SHP77 treated with DMSO at 0.1 percent for 48 hours (cell line): ENCODE results near the gene FAM111A.
"Not testable (repeated sequence)": the region's sequence is repeated elsewhere in the genome, so short reads cannot be mapped to it uniquely, and the experiment has no call there.

Experiments
- DNase-seq: peaks from one replicate; lab custom pipeline; 2025; lab: John Stamatoyannopoulos, UW

The FAM111A gene, protein sequence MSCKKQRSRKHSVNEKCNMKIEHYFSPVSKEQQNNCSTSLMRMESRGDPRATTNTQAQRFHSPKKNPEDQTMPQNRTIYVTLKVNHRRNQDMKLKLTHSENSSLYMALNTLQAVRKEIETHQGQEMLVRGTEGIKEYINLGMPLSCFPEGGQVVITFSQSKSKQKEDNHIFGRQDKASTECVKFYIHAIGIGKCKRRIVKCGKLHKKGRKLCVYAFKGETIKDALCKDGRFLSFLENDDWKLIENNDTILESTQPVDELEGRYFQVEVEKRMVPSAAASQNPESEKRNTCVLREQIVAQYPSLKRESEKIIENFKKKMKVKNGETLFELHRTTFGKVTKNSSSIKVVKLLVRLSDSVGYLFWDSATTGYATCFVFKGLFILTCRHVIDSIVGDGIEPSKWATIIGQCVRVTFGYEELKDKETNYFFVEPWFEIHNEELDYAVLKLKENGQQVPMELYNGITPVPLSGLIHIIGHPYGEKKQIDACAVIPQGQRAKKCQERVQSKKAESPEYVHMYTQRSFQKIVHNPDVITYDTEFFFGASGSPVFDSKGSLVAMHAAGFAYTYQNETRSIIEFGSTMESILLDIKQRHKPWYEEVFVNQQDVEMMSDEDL

DNA sequence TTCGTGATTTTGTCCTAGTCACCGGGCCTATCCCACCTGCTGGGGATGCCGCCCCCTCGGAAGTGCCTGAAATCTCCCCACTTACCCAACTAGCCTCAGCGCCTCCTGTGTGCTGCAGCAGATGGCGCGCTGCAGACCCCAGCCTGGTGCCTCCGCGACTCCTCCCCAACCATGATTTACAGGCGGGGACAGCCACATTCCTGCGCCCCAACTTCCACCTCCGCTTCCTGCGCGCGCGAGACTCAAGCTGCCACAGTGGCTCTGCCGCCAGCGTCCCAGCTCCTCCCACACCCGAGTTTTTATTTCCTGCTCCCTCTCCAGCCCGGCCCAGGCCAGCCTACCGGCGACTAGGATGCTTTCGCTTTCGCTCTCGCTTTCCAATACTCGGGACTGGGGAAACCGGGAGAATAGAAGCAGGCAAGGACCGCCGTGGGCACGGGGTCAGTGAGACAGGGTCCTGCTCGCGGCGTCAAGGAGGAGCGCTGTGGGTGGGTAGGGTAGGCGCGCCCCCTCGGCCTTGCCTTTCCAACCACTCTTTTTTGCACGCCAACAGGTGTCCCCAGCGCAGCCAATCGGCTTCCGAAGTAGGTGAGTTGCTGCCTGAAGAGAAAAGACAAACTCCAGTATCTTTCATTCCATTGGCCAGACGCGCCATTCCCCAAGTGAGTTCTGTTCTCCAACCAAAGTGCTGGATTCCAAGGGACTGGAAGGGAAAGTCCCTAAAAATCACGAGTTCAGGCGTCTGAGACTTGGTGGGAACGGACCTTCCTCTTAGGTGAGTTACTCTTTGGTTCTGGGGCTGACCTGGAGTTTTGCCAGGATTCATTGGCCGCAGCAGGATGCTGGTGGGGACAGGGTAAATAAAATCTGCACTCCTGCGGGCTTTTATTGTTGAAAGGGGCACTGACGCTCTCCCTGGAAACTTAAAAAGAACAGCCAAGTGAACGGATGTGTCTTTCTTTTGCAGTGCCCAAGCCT lies at the start of gene FAM111A:
FAM111A (plus strand) TSS at position 327 of the 978 bp plus-strand sequence. CDS start 6,017 bp downstream, outside the sequence.
- DNase-seq, result peak; percentile 0

DNA sequence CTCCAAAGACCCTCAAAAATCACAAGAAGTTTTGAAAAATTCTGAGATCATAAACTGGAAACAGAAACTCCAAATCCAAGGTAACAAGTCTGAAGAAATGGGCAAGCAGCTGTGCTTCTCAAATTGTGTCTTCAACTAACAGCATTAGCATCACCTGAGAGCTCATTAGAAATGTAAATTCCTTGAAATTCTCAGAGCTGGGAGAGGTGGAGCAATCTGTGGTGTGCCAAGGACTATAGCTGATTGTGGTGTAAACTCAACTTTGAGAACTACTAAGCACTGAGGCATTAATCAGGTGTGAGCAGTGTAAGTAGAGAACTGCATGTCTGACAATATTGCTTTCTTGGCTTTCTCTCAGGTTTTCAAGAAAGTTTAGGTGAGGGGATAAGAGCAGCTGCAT lies 49.1 kb upstream of the FAM111A start:
- DNase-seq, result not testable (repeated sequence)

DNA sequence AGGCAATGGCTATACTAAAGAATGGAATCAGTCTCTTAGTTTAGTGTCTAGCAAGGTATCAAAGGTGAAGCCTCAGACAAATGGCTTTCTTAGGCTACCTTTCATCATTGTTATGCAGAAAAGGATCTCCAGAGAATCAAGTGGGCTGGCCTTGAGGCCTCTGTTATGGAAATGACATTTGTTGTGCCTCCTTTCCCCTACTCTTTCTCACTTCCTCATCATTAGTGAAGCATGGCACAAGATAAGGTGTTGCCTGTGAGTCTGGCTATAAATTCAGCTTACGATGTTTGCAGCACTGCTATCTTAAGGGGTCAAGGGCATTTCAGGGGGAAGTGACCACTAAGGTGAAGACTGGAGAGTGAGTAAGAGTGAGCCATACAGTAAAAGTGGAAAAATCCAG lies 47.4 kb upstream of the FAM111A start:
- not testable (repeated sequence) for DNase-seq

DNA sequence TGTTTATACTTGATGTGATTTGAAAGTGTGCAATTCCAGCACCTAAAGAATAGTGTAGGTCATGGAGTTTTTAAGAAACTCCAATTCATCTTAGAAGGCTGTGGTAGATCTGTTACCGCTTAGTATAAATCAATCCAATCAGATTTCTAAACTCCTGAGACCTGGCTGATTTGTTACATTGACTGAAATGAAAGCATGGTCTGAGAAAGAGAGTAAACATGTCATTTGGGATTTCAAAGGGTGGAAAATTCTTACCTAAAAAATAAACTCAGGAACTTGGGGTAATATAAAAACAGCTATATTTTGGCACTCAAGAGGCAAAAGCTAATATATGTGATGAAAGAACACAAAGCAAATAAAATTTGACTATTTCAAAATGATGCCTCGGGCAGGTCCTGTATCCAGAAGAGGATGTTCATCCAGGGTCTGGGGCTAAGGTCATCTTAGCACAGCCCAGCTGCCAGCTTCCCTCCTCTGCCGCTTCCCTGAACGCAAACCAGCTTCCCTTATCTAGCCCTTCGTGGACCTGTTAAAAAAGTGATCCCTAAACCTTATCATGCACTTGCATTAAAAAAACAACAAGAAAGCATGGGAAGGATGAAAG lies 46.6 kb upstream of the FAM111A start:
- DNase-seq, result not testable (repeated sequence)

DNA sequence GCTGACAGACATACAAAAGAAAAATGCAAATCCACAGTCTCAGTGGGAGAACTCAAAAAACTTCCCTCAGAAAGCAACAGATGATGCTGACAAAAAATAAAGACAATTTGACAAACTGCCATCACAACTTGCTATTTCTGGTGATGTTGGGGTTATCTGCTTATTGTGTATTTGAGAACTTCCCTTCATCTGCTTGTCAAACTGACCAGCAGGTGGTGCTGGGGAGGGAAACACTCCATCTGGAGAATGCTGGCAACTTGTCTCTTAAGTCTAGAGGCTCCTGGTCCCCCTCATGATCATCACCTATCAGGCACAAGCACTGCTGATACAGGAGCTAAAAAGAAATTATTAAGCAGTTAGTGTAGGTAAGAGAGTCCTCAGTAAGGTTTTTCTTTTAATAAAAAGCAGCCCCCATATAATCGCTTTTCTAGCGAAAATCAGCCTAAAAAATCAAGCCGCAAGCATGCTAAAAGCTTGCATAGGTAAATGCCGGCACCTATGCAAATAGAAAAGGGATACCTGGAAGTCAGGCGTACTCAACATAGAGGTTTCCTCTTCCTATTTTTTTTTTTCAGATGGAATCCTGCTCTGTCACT lies 45.4 kb upstream of the FAM111A start:
- no peak for DNase-seq

DNA sequence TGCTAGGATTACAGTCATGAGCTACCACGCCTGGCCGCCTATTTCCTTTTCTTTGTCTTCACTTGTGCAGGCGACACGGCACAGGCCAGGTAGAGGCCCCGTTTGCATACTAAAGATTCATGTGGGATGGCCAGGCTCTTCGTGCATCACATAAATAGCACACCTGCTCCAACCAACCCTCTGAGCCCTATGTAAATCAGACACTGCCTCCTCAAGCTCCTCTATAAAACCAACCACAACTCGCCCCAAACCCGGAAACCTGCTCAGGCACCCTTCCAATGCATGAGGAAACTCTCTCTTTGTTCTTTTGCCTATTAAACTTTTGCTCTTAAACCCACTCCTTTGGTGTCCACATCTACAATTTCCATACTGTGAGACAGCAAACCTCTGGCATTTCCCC lies 44.7 kb upstream of the FAM111A start:
- DNase-seq, result not testable (repeated sequence)

DNA sequence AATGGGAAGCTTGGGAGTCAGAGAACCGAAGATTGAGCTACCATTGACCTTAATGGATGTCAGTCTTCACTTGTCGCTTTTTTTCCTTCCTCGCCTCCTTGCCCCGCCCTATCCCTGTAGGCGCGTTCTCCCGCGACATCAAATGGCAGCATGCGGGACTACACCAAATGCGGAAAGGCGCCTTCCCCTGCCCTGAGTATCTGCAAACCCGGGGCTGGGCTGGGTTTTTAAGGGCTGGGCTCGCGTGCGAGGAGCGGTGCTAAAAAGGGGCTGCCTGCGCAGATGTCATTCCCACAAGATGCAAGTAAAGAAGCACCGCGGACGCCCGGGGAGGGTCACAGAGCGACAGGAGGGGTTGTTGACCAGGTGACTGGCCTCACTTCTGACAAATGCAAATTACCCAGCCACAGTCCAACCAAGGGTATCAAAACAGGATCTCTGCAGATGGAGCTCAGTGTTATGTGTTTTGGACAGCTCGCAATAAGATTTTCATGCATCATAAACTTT lies 40.3 kb upstream of the FAM111A start:
- DNase-seq, result no peak

DNA sequence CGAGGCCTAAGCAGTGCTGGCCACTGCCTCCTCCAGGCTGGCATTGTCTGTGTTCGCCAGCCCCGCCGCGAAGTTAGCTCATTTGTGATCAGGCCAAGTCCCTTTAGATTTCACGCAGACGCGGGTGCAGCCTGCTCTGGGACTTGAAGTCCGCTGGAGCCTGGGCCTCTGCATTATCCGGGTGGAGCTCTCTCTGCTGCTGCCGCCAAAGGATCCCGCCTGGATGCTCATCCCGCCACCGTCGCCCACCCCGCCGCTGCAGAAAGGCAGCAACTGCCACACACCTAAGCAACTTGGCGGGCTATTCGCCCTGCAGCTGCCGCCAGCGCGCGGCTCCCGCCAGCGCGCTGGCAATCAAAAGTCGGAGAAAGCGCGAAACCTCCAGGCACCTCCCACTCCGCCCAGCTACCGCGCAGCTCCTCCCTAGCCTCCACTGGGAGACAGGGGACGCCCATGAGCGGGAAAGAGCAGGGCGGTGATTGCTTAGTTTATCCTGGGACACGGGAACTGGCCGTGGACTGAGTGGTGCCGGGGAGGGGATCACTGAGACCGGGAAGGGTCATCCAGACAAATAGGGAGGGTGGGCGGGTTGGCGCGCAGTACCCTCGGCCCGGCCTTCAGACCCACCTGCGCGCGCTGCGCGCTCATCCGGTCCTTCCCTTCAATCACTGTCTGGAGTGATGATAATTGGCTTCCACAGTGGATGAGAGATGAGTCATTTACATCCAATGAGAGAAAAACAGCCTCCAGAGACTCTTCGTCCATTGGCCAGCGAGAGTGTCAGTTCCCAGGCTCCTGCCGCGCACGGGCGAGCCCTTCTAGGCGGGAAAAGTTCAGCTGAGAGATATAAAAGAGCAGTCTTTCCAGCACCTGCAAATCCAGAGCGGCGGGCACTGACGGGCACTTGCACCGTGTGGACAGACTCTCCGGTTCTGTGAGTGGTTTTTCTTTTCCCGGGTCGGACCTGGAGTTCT lies 36.0 kb upstream of the FAM111A start, which contains the start of gene FAM111B:
FAM111B (plus strand) TSS at position 875 of the 974 bp plus-strand sequence. CDS start 2,389 bp downstream, outside the sequence.
- peak; percentile 67 for DNase-seq

DNA sequence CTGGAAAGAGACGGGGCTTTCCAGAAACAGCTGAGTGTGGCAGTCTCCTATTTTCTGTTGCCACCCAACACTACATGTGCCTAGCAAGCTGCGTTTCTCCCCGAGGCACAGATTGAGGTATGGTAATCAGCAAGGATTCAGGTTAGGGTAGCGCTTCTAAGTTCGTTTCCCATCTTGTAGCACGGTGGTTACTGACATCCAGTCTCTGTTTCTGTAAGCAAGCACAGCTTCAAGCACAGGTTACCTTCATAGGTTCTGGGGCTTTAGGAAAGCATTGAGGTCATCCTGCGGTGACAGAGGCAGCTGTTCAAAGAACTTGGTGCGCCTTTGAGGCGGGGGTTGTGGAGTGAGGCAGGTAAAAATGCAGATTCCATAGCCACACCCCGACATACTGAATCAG lies 34.9 kb upstream of the FAM111A start:
- not testable (repeated sequence) for DNase-seq

DNA sequence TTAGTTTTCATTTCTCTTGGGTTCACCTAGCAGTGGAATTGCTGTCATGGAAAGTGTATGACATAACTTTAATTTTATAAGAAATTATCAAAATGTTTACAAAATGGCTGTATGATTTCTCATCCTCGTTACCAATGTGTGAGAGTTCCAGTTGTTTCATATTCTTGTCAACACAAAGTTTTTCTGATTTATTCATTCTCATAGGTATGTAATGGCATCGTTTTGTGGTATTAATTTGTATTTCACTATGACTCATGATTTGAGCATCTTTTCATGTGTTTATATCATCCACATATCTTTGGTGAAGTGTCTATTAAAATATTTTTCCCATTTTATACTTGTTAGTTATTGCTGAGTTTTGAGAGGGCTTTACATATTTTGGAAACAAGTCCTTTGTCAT lies 30.2 kb upstream of the FAM111A start:
- no peak for DNase-seq

DNA sequence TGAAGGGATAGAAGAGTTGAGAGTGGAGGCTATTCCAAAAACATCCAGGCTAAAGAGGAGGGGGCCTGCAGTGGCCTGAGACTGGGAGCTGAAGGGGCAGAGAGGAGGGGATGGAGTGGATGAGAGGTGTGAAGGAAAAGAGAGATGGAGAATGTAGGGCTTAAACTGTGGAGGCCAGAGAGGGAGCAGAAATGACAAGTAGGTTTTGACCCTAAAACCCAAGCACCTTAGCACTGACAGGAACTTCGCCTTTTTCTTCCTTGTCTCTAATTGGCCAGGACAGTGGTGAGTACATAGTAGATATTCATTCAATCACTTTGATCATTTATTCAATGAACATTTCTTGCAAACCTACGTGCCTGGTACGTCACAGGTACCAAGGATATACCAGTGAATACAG lies 28.3 kb upstream of the FAM111A start:
- no peak for DNase-seq

DNA sequence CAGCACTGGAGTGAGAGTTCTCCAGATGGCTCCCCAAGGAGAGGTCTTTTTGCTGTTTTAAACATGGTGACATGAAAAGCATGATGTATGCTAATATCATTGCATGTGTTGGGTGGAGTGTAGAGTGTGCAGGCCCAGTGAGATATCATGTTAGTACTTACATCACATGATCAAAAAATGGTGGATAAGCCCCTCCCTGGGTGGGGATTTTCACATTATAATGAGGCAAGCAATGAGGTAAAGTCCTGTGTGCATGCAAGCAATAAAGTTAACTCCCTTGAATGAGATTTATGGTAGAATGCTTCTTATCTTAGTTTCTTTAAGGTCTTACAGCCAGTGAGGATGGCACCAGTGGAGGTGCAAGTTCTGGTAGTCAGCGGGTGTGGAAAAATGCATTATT lies 27.1 kb upstream of the FAM111A start:
- DNase-seq, result no peak

DNA sequence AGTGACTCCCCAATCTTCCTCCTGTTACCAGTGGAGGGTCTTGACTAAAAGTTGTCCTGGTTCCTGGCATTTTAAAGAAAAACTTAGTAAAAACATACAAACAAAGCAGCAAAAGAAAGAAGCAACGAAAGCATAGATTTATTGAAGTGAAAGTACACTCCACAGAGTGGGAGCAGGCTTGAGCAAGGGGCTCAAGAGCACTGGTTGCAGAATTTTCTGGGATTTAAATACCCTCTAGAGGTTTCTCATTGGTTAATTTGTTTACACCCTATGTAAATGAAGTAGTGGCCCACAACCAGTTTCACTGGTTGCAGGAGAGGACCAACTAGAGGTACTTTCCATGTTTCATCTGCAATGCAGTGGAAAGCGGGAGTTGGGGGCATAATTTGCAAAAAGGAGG lies 24.9 kb upstream of the FAM111A start:
- DNase-seq, result no peak

DNA sequence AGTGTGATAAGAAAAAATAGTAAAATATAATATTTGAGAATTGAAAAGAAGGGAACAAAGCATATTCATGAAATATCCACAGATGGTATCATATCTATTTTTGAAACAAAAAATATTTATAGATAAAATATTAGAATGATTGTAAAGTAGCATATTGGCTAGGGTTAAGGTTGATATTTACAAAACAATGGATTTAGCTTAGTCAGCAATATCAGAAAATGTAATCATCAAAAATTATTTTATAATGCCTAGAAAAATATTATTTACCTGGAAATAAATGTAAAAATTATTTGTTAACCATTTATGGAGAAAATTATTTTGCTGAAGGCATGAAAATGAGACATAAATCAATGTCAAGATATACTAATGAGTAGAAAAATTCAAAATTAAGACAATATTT lies 22.8 kb upstream of the FAM111A start:
- DNase-seq, result no peak

DNA sequence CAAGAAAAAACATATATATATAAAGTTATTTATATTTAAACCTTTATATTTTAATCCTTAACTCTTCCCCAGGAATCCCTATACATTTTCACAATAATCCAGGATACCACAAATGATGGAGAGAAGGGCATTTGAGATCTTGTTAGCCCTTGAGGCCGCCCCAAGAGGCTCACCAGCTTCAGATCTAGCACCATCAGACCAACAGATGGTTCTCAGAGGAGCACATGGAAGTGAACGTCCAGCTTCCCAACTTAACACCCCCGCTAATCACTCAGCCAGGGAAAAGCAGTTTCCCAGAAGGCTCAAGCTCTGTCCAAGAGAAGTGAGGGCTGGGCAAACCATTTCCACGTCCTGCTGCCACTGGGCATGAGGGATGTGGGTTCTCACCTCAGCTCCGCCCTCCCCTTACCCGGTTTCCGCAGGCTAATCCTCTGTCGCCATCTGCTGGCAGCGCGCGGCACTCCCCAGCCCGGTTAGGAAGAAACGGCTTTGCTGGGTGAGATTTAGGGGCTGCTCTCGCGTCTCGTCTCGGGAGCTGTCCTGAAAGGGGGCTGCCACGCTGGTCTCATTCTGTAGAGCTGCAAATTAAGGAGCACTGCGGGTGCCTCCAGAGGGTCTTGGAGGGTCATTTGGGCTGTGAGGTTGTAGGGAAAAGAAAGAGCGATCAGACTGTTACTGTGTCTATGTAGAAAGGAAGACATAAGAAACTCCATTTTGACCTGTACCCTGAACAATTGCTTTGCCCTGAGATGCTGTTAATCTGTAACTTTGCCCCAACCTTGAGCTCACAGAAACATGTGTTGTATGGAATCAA lies 6.8 kb upstream of the FAM111A start:
- peak; percentile 3 for DNase-seq

DNA sequence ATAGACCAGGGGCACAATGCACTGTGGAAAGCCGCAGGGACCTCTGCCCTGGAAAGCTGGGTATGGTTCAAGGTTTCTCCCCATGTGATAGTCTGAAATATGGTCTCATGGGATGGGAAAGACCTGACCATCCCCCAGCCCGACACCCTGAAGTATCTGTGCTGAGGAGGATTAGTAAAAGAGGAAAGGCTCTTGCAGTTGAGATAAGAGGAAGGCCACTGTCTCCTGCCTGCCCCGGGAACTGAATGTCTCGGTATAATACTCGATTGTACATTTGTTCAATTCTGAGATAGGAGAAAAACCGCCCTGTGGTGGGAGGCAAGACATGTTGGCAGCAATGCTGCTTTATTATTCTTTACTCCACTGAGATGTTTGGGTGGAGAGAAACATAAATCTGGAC lies 6.1 kb upstream of the FAM111A start:
- not testable (repeated sequence) for DNase-seq

DNA sequence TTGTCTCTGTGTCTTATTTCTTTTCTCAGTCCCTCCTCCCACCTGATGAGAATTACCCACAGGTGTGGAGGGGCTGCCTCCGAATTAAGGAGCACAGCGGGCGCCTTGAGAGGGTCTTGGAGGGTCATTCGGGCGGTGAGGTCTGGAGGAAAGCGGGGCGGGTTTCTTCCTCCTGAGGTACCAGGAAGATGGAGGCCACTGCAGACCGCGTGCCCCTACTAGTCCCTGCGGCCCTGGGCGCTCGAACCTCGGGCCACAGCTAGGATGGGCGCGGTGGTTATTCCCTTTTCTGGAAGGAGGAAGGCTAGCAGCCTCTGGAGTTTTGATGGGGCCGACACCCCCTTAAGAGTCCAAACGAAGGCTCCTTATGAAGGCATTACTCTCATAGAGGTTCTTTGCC lies 5.5 kb upstream of the FAM111A start:
- DNase-seq, result no peak

DNA sequence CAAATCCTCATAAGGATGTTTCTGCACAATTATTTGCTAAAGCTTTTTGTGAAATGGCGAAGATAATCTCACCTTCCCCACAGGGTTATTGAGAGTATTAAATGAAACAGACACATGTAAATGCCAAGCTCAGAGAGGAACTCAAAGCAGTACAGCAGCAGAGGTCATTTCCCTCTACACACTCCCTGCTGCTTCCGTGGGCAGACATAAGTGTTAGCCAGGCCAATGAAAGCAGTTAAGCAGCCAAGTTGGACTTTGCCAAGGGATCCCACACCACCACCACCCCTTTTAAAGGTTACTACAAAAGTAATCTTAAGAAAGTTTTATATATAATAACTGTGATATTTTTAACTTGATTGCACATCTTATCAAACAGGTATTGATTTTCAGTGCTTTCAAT lies 4.0 kb upstream of the FAM111A start:
- no peak for DNase-seq

DNA sequence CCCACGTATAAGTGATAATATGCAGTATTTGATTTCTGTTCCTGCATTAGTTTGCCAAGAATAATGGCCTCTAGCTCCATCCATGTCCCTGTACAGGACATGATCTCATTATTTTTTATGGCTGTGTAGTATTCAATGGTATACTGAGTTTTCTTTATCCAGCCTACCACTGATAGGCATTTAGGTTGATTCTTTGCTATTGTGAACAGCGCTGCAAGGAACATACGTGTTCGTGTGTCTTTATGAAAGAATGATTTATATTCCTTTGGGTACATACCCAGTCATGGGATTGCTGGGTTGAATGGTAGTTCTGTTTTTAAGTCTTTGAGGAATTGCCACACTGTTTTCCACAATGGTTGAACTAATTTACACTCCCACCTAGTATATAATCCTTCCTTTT lies 1.5 kb upstream of the FAM111A start:
- no peak for DNase-seq
